ENCODE results near the gene MYL7.
A peak's percentile ranks its signal among the peaks of the same experiment; 100 is the strongest.

DNA sequence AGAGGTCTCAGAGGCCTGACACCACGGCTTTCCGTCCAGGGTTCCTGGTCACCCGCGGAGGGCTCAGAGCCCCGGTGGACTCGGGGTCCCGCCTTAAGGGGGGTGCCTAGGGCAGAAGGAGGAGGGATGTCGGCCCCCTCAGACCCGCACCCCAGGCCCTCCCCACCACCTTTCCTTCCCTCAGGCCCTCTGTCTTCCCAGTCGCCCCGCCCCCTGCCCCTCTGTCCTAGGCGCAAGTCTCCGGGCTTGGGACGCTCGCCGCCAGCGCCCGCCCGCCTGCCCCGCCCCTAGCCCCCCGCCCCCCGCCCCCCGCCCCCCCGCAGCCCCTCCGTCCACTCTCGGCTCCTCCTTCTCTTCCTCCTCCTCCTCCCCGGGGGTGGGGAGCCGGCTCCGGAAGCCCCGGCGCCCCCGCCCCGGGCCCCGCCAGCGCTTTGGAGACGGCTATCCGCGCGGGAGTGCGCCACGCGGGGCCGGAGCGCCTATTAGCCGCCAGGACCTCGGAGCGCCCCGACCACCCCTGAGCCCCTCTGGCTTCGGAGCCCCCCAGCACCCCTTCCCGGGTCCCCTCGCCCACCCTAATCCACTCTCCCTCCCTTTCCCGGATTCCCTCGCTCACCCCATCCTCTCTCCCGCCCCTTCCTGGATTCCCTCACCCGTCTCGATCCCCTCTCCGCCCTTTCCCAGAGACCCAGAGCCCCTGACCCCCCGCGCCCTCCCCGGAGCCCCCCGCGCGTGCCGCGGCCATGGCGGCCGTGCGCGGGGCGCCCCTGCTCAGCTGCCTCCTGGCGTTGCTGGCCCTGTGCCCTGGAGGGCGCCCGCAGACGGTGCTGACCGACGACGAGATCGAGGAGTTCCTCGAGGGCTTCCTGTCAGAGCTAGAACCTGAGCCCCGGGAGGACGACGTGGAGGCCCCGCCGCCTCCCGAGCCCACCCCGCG is 36.9 kb downstream of the MYL7 start, which contains the start of gene AEBP1:
- TF ChIP-seq, protein P1, sequence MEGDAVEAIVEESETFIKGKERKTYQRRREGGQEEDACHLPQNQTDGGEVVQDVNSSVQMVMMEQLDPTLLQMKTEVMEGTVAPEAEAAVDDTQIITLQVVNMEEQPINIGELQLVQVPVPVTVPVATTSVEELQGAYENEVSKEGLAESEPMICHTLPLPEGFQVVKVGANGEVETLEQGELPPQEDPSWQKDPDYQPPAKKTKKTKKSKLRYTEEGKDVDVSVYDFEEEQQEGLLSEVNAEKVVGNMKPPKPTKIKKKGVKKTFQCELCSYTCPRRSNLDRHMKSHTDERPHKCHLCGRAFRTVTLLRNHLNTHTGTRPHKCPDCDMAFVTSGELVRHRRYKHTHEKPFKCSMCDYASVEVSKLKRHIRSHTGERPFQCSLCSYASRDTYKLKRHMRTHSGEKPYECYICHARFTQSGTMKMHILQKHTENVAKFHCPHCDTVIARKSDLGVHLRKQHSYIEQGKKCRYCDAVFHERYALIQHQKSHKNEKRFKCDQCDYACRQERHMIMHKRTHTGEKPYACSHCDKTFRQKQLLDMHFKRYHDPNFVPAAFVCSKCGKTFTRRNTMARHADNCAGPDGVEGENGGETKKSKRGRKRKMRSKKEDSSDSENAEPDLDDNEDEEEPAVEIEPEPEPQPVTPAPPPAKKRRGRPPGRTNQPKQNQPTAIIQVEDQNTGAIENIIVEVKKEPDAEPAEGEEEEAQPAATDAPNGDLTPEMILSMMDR (IDR thresholded peaks at IDR 0.05), result no peak
- TF ChIP-seq EP300 (IDR thresholded peaks at IDR 0.05) (no peak), POLR2A (IDR thresholded peaks at IDR 0.05) (peak; percentile 29)
